Keratinocyte (primary cell): ENCODE measurements around the gene RHAG.

Experiments
- CTCF ChIP-seq, 3 experiments: IDR thresholded peaks in 1 of 3; conservative IDR thresholded peaks in 1 of 3; optimal IDR thresholded peaks in 1 of 3; 2 replicates in 2 of 3; 3 replicates in 1 of 3; pipeline versions ENCODE3 to v1.5.1; 2011; ENCODE audit warnings: low read length in 3 of 3, mild to moderate bottlenecking in 3 of 3, moderate library complexity in 2 of 3, control low read depth in 1 of 3, inconsistent platforms in 1 of 3; ENCODE audit not compliant: insufficient read depth in 2 of 3; ENCODE audit errors: extremely low read depth in 1 of 3
- EZH2 ChIP-seq: IDR thresholded peaks from one replicate; pipeline ENCODE4 v1.6.1; 2012; ENCODE audit warnings: inconsistent platforms, mild to moderate bottlenecking, low read length, moderate library complexity

- TF ChIP-seq CTCF (optimal IDR thresholded peaks at IDR 0.05 in 1 of 3, IDR thresholded peaks at IDR 0.05 in 1 of 3, conservative IDR thresholded peaks at IDR 0.05 in 1 of 3; ENCODE audit: extremely low read depth in 1 of 3, insufficient read depth in 2 of 3, low read length in 3 of 3), result no peak
- TF ChIP-seq EZH2, result no peak
Observed at GRCh38 chr6:49634092-49634835, 2.4 kb downstream of the RHAG start.
